HG03060 (cell line): ENCODE data around the gene SAPCD2.
"Not testable (repeated sequence)": the region's sequence is repeated elsewhere in the genome, so short reads cannot be mapped to it uniquely, and the experiment has no call there.

ENCODE experiments used
- ATAC-seq: cut with Tn5 transposase; IDR thresholded peaks from one replicate; pipeline ENCODE4 v1.9.1; 2021; ENCODE audit warnings: low read depth, moderate number of reproducible peaks; ENCODE audit not compliant: unreplicated experiment

Gene SAPCD2, protein sequence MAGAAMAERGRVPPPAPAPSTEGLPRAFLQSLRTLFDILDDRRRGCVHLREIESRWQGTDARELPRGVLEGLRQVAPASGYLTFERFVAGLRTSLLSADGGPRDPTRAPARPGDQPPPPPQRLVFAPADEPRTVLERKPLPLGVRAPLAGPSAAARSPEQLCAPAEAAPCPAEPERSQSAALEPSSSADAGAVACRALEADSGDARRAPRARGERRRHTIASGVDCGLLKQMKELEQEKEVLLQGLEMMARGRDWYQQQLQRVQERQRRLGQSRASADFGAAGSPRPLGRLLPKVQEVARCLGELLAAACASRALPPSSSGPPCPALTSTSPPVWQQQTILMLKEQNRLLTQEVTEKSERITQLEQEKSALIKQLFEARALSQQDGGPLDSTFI

DNA sequence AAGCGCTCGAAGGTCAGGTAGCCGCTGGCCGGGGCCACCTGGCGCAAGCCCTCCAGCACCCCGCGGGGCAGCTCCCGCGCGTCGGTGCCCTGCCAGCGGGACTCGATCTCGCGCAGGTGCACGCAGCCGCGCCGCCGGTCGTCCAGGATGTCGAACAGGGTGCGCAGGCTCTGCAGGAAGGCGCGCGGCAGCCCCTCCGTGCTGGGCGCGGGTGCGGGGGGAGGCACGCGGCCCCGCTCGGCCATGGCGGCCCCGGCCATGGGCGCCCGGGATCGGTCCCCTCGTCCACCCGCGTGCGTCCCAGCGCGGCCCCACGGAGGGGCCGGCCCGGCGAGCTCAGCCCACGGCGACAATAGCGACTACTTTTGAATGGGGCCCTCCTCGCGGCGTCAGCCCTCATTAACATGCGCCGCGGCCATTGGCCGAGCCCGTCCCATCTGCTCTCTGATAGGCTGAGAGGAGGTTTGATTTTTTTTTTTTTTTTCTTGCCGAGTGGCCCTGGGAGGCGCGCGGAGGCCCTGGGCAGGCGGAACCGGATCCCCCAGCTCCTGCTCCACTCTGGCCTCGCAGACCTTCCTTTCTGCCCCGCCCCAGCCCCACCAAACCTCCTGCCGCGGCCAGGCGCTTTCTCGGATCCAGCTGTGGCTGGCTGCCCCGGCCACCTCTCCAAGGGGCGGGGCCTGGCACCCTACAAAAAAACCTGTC, at the start of gene SAPCD2:
TSS of gene SAPCD2 (minus strand) at position 357 of the 705 bp plus-strand sequence. CDS start at position 260, 97 bp downstream.
- peak; percentile 61 for ATAC-seq

- ATAC-seq = not testable (repeated sequence)
Observed at GRCh38 chr9:137118092-137118603, 47.8 kb upstream of the SAPCD2 start.

DNA sequence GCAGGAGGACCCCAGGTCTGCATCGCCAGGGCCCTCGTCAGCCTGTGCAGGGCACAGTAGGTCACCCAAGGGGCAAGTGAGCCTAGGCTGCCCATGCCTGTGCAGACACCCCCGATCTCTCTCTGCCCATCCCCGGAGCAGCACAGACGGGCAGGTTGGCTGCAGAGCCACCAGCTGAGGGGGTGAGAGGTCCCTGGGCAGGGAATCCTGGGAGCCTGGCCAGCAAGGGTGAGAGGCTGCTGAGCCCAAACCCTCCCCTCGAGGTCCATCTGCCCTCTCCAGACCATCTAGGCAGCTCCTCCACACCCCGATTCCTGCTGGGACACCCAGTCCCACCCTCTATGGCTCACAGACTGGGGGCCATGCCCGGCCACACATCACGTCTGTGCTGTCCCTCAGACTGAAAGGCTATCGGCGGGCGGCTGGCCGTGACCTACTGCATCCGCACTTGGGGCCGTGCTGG, 46.9 kb upstream of the SAPCD2 start:
- ATAC-seq = no peak

- ATAC-seq = no peak
Observed at GRCh38 chr9:137116728-137117127, 46.4 kb upstream of the SAPCD2 start.

- no peak for ATAC-seq
Observed at GRCh38 chr9:137116027-137116507, 45.7 kb upstream of the SAPCD2 start.

GRCh38 chr9:137115394-137116026, 45.2 kb upstream of the SAPCD2 start:
- ATAC-seq = no peak

DNA sequence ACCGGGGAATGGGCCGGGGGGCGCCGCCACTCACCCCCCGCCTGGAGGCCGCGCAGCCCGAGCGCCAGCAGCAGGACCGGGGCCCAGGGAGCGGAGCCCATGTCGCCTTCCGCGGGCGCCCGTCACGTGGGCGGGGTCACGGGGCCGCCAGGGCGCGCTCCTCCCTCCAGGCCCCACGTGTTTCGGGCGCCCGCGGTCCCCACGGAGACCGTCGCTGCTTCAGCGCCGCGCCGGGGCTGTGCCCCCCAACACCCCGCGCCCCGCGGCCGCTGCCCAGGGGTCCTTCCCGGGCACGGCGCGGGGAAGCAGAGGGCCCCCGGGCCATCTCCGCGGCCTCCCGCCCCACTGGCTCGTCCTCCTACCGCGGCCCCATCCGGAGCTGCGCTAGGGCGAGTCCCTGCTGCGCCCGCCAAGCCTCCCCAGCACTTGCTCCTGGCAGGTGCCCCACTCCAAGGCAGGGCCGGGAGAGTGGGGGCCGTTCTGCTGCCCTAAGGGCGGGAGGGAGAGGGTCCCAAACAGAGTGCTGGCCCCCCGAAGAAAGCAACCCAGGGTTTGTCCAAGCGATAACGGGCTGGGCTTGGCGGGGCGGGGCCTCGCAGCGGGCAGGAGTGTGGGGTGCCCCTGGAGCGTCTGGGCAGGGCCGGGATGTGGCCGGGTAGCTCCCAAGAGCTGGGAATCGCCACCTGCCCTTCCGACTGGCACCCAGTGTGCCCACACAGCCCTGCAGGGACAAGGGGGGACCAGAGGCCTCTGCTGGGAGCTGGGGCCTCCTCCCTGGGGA, 44.4 kb upstream of the SAPCD2 start, which contains the start of gene DPP7:
TSS of gene DPP7 (minus strand) at position 121 of the 781 bp plus-strand sequence. CDS start at position 101, 20 bp downstream.
- ATAC-seq = no peak

DNA sequence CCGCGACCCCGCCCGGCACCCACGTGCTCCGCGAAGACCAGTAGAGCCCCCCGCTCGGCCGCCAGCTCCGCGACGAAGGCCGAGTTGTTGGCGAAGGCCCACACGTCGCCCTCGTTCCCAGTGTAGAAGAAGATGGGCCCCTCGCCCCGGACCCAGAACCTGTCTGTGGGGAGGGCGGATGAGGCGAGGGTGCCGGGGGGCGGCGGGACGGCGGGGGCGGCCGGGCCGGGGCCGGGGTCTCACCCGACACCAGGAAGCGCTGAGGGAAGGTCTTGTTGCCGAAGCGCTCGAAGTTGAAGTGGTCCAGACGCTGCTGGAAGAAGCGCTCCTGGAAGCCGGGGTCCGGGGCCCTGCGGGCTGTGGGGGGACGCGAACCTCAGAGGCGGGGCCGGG, 43.9 kb upstream of the SAPCD2 start:
- no peak for ATAC-seq

GRCh38 chr9:137113385-137114159, 43.2 kb upstream of the SAPCD2 start:
- no peak for ATAC-seq

DNA sequence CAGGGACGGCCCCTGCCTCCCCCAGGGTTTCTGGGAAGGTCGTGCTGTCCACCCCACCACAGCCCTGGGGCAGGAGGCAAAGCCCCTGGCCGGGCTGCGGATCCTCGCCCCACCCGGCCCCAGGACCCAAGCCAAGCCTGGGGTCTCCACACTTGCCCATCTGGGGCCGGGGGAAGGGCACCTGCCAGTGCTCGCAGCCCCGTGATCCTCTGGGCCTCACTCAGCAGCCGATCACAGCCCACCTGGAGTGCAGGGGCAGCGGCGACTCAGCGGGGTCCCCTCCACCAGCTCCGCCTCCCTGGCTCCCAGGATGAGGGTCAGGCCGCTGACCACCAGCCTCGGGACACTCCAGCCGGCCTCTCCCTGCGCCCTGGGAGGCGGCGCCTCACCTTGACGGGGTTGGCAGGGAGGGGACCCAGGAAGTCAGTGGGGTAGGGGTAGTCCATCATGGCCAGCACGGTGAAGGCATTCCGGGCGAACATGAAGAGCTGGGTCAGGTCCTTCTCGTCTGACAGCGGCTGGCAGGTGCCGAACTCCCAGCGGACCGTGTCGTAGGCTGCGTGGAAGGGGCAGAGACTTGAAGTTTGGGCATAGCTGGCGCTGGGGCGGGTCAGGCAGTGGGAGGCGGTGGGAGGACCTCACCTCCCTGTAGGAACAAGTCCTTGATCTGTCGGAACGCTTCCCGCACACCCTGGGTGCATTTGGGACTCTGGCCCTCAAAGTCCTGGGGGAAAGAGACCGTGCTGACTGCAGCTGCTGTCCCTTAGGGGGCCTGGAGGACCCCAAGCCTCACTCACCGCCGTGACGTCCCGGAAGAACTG, 42.4 kb upstream of the SAPCD2 start:
- no peak for ATAC-seq

DNA sequence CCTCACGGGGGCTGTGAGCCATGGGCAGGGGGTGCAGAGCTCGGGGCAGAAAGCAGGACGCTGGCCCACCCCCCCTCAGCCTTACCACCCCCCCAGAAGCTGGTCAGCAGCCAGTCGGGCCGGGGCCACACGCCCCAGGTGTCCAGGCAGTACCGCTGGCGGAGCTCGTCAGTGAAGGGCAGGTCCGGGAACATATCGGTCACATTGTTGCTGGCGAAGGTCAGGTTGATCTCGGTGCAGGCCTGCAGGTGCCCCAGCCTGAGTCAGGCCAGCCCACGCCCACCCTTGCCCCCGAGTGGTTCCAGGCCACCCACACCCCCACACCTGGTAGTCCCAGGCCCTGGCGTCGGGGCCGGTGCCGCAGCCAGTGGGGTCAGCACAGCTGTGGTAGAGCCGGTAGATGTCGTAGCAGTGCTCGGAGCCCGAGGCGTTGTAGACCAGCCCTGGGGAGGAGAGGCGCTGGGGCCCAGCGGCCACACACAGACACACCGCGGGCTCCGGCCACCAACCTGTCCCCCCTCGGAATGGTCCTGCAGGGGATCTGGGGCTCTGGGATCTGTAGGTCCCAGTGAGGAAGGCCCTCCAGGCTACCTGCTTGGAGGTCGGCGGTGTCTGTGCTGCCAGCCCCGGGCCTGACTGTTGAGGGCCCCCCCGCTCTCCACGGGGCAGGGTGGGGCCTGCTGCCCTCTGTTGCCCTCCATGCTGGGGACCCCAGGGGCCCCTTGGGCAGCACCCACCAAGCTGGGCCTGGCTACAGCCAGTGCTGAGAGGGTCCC, 41.6 kb upstream of the SAPCD2 start:
- ATAC-seq = no peak

DNA sequence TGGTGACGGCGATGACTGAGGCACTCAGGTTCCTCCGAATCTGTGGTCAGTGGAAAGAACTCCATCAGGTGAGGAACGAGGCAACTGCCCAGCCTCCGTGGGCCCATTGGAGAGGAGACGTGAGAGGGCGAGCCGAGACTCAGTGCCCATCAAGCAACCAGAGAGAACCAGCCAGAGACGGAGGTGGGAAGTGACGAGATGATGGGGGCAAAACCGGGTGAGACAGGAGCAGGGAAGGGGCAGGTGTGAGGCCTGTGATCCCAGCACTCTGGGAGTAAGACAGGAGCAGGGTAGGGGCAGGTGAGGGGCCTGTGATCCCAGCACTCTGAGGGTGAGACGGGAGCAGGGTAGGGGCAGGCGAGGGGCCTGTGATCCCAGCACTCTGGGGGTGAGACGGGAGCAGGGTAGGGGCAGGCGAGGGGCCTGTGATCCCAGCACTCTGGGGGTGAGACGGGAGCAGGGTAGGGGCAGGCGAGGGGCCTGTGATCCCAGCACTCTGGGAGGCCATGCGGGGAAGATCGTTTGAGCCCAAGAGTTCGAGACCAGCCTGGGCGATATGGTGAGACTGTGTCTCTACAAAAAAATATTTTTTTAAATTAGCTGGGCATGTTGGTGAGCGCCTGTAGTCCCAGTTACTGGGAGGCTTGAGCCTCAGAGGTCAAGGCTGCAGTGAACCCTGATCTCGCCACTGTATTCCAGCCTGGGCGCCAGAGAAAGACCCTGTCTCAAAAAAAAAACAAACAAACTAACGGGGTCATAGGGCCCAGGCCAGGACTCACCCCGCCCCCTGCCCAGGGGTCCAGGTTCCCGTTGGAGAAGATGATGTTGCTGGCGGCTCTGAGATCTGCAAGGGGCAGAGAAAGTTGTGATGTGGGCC, 40.8 kb upstream of the SAPCD2 start:
- no peak for ATAC-seq

GRCh38 chr9:137110147-137110910, 40.0 kb upstream of the SAPCD2 start:
- no peak for ATAC-seq

DNA sequence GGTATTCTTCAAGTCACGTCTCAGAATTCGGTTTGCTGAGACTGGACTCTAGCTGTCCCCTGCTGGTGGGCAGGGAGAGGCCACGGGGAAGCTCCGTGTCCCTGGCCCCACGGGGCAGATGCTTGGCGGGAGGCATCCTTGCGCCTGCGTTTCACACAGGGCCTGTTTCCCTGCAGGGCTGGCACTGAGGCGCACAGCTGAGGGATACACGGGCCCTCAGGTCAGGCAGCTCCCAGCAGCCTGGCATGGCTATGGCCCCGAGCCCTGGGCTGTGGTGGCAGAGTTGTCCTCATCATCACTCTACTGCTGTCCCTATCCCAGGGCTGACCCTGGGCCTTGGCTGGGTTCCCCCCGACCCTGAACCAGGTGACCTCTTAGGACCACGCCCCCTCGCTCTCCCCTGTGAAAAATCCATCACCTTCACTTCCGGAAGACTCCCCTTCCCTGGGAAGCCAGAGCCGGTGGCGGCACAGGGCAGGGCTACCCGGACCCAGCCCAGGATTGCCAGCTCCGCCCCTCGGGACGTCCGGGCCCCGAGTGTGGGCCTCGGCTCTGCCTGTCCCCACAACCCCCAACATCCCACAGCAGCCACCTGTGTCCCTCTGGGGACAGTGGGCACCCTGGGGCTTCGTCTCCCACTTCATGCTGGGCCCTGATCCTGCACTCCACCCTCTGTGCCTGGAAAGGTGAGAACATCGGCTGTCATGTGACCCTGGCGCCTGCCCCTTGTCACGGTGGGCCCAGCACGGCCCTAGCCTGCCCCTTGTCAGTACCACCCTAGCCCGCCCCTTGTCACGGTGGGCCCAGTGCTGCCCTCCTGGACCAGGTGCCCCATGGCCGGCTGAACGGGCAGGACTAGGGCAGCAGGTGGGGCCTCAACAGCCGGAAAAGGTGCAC, 39.1 kb upstream of the SAPCD2 start:
- no peak for ATAC-seq
